ENCODE results near the gene SOX15.

SOX15 gene

GRCh38 chr17:7555320-7555948 lies 34.5 kb downstream of the SOX15 start:
- no peak for DNase-seq

DNA sequence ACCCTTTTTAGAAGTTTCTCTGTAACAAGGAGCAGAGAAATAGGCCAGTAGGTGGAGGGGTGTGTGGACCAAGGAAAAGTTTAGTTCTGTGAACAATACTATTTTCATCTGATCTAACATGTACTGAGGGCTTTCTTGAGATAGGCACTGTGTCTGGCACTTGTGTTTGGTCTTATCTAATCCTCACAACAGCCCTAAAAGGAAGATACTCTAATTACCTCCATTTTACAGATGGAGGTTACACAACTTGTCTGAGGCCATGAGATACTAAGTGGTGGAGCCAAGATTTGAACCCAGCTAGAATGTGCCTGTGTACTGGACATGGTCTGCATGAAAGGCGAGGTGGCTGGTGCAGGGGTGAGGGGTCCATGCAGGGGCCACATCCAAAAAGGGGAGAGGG lies 36.5 kb downstream of the SOX15 start:
- DNase-seq: no peak

DNA sequence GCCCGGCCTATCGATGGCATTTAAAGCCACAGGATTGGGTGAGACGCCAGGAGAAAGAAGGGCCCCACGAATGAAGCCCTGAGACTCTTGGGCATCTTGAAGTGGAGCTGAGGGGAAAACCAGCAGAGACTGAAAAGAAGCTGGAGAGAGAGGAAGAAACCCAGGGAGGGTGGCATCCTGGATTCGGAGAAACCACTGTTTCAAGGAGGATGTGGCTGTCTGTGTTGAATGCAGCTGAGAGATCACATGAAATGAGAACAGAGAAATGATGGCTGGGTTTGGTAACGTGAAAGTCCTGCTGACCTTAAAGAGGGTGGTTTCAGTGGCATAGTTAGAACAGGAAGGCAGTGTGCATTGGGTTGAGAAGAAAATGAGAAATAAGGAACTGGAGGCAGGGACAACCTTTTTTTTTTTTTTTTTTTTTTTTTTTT lies 37.3 kb downstream of the SOX15 start:
- no peak for DNase-seq

- DNase-seq: no peak
Observed at GRCh38 chr17:7551396-7551795, 38.5 kb downstream of the SOX15 start.

DNA sequence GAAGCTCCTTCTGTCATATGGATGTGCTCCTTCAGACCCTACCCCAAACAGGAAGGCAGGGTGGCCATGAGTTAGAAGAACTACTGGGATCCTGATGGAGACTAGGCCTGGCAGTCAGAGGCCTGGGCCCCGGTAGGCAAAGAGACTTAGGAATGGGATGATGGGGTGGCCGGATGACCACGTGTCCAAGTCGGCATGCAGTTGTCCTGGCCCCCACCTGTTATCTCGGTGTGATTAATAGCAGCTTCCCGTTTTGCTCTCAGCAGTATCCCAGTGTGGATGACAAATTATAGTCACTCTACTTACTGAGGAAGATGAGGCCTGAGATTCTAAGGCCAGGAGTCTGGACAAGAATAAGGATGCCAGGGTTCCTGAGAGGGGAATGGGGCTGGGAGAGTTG lies 39.5 kb downstream of the SOX15 start:
- DNase-seq: no peak

DNA sequence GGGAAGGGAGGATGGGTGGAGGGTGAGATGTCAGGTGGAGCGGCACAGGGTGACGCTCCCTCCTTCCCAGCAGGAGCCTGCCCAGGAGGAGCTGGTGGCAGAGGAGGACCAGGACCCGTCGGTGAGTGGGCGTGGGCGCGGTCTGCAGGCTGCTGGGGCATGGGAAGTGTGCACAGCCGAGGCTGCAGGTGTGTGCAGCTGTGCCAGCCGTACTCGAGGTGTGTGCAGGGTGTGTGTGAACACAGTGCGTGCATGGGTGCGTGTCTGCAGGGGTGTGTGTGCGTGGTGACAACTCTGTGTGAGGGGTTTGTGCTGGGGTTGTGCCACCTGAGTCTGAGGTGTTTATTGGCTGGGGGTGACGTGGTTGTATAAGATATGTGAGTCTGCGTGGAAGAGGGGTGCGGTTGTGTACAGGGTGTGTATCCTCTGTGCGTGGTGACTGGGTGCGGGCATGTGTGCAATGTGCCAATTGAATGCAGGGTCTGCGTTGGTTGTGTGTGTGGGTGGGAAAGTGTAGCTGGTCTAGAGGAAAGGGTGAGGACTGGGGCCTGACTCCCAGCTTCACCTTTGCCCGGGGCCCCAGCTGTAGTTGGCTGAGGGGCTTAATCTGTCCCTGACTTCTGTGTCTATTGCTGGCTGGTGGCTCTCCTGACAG lies 40.4 kb downstream of the SOX15 start:
- no peak for DNase-seq

DNA sequence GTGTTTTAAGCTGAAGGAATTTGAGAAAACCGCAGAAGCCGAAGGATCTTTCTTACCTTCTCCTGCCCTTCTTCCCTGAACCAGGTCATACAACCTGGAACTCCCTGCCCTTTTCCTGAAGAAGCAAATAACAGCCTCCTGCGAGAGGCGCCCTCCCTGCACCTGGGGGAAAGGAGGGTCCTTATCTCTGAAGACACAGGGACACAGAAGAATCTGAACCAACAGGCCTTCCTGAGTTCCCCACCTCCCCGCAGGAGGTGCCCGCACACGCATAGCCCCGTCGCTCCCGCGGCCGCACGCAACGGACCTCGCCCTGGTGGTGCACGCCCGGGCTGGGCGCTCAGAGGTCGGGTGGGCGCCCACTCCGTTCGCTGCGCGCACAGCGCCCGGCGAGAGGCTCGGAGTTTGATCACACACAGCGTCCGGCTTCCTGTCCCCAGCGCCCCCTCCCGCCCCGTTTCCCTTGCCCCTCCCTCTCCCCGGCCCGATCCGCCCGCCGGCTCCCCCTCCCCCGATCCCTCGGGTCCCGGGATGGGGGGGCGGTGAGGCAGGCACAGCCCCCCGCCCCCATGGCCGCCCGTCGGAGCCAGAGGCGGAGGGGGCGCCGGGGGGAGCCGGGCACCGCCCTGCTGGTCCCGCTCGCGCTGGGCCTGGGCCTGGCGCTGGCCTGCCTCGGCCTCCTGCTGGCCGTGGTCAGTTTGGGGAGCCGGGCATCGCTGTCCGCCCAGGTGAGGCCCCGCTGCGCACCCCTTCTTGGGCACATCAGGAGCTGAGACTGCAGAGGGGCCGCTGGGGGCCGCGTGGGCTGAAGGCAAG lies 41.1 kb downstream of the SOX15 start, which contains the start of gene TNFSF12:
TSS of gene TNFSF12 (plus strand) at position 474 of the 816 bp plus-strand sequence. CDS start at position 570, 96 bp downstream.
- DNase-seq: no peak

DNA sequence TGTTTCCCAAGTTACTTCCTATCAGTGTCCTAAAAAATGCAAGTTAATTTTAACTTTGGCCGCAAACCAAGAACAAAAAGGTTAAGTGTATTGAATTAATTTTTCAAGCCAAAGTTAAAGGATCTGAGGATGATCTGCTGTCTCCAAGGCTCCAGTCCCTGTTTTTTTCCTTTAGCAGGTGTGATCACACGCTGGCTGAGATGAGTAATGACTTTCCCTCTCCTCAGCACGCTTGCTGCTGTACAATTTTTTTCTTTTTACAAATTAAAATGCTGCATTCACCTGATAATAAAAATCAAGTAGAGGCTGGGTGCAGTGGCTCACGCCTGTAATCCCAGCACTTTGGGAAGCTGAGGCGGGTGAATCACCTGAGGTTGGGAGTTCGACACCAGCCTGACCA lies 45.0 kb downstream of the SOX15 start:
- no peak for DNase-seq

DNA sequence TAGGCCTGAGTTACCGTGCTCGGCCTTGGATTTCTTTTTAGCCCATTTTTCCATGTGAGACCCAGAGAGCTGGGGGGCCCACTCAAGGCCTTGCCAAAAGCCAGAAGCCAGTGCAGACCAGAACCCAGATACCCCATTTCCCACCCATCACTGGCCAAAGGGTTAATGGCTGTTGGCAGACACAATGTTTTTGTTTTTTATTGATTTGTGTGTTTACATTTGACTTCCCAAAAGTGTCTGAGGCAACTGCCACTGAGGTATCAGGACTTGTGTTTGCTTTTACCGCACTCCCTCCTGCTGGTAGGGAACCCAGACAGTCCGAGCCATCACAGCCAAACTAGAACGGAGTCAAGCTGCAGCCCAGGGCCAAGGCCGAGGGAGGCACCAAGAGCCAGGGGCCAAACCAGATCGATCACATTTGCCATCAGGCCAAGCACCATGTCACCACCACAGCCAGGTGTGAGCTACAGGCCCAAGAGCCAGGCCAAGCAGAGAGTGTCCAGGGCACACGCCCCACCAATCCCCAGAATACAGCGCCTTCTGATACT lies 48.7 kb downstream of the SOX15 start:
- no peak for DNase-seq

GRCh38 chr17:7538891-7539545 lies 50.9 kb downstream of the SOX15 start:
- no peak for DNase-seq

Data from DMS153 (cell line).